Ishikawa (cell line): Measurements from ENCODE around the gene SYNDIG1.

Experiments
- CREB1 ChIP-seq: IDR thresholded peaks from 2 replicates; pipeline ENCODE4 v1.6.1; 2012; ENCODE audit warnings: low read depth
- EGR1 ChIP-seq: IDR thresholded peaks from 2 replicates; pipeline ENCODE4 v1.6.1; 2012
- EP300 ChIP-seq: IDR thresholded peaks from 2 replicates; pipeline ENCODE4 v1.6.1; 2012; ENCODE audit warnings: borderline replicate concordance
- FOXM1 ChIP-seq: IDR thresholded peaks from 2 replicates; pipeline ENCODE4 v1.6.1; 2012; ENCODE audit warnings: low read depth, borderline replicate concordance
- TAF1 ChIP-seq: IDR thresholded peaks from 2 replicates; pipeline ENCODE4 v1.6.1; 2012; ENCODE audit warnings: low read depth, mild to moderate bottlenecking
- TCF12 ChIP-seq: IDR thresholded peaks from 2 replicates; pipeline ENCODE4 v1.6.1; 2012; ENCODE audit warnings: low read depth
- TEAD4 ChIP-seq: IDR thresholded peaks from 2 replicates; pipeline ENCODE4 v1.6.1; 2012
- YY1 ChIP-seq: IDR thresholded peaks from 2 replicates; pipeline ENCODE4 v1.6.1; 2012; ENCODE audit warnings: low read depth
- TF ChIP-seq, protein P1 (sequence below): IDR thresholded peaks from 2 replicates; pipeline ENCODE4 v1.6.1; 2012
- TF ChIP-seq, protein P2 (sequence below): IDR thresholded peaks from 2 replicates; pipeline ENCODE4 v1.6.1; 2012; ENCODE audit warnings: low read depth, mild to moderate bottlenecking

DNA sequence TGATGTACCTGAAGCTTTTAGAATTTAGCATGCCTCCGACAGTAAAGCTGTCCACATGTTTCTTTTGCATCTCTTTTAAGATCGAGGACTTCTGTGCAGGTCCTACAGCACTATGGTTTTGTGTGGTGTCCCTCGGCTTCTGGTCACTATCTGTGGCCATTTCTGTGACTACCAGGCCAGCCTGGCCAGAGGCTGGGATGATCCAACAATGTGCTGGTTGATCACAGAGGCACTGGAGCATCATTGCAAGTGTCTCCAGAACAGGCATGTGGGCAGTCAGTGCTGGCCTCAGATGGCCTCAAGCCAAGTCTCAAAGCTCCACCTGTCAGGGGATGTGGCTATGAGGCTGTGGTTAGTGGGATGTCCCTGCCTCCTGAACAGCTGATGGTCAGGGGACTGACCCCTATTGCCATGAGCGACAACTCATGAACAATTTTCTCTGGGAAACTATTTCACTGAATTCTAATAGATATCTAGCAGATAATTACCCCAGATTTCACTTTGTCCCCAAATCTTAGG, 136.6 kb downstream of the SYNDIG1 start:
- no peak for TF ChIP-seq CREB1
- no peak for TF ChIP-seq EGR1
- TF ChIP-seq EP300: no peak
- TF ChIP-seq TCF12: no peak
- TF ChIP-seq, protein P1, sequence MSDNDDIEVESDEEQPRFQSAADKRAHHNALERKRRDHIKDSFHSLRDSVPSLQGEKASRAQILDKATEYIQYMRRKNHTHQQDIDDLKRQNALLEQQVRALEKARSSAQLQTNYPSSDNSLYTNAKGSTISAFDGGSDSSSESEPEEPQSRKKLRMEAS: no peak
- TF ChIP-seq, protein P2, sequence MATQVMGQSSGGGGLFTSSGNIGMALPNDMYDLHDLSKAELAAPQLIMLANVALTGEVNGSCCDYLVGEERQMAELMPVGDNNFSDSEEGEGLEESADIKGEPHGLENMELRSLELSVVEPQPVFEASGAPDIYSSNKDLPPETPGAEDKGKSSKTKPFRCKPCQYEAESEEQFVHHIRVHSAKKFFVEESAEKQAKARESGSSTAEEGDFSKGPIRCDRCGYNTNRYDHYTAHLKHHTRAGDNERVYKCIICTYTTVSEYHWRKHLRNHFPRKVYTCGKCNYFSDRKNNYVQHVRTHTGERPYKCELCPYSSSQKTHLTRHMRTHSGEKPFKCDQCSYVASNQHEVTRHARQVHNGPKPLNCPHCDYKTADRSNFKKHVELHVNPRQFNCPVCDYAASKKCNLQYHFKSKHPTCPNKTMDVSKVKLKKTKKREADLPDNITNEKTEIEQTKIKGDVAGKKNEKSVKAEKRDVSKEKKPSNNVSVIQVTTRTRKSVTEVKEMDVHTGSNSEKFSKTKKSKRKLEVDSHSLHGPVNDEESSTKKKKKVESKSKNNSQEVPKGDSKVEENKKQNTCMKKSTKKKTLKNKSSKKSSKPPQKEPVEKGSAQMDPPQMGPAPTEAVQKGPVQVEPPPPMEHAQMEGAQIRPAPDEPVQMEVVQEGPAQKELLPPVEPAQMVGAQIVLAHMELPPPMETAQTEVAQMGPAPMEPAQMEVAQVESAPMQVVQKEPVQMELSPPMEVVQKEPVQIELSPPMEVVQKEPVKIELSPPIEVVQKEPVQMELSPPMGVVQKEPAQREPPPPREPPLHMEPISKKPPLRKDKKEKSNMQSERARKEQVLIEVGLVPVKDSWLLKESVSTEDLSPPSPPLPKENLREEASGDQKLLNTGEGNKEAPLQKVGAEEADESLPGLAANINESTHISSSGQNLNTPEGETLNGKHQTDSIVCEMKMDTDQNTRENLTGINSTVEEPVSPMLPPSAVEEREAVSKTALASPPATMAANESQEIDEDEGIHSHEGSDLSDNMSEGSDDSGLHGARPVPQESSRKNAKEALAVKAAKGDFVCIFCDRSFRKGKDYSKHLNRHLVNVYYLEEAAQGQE: no peak
- no peak for TF ChIP-seq TAF1
- TF ChIP-seq YY1: no peak
- TF ChIP-seq TEAD4: no peak
- no peak for TF ChIP-seq FOXM1
